ENCODE results near the gene IRF4.

DNA sequence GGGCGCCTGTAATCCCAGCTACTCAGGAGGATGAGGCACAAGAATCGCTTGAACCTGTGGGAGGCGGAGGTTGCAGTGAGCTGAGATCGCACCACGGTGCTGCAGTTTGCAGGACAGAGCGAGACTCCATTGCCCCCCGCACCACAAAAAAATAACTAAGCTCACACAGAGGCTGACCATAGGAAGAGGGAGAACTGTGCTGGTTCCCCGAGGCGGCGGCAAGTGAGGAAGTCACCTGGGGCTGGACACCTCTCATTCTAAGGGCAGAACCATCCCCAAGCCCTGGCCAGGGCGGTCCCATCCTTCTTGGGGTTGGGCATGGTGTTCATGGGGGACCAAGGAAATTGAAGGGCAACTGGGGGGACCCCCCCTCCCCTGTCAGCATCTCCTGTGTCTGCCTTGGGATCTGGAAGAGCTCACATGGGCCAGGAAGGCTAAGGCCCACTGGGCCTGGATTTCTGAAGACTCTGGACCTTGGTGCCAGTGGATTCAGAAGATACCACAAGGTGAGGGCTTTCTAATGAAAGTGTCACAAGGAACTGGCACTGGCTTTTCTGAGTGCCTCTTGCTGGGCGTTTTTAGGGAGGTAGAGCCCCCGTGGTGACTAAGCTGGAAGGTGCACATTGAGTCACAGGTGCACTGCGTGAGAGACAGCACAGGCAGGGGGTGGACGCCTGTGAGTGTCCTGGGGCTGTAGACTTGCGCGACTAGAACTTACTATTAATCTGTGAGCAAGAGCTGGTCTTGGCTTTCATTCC is 11.5 kb downstream of the IRF4 start:
- TF ChIP-seq, protein P1, sequence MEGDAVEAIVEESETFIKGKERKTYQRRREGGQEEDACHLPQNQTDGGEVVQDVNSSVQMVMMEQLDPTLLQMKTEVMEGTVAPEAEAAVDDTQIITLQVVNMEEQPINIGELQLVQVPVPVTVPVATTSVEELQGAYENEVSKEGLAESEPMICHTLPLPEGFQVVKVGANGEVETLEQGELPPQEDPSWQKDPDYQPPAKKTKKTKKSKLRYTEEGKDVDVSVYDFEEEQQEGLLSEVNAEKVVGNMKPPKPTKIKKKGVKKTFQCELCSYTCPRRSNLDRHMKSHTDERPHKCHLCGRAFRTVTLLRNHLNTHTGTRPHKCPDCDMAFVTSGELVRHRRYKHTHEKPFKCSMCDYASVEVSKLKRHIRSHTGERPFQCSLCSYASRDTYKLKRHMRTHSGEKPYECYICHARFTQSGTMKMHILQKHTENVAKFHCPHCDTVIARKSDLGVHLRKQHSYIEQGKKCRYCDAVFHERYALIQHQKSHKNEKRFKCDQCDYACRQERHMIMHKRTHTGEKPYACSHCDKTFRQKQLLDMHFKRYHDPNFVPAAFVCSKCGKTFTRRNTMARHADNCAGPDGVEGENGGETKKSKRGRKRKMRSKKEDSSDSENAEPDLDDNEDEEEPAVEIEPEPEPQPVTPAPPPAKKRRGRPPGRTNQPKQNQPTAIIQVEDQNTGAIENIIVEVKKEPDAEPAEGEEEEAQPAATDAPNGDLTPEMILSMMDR (IDR thresholded peaks at IDR 0.05) = no peak
- TF ChIP-seq EZH2 (IDR thresholded peaks at IDR 0.05) (no peak), EZH2phosphoT487 (IDR thresholded peaks at IDR 0.05) (no peak)
